Right renal pelvis (tissue), 4 donors: ENCODE results near the gene PPP6R2. TPM values are rescaled to one million over a fixed set of nuclear protein-coding genes. Genes with fewer than 3 reads are reported as not detected.
A peak's percentile ranks its signal among the peaks of the same experiment; 100 is the strongest.
"Not testable (repeated sequence)": the region's sequence is repeated elsewhere in the genome, so short reads cannot be mapped to it uniquely, and the experiment has no call there.

Experiments used
- DNase-seq, 4 donors: peaks; one replicate each; pipeline ENCODE4 v3.0.0-alpha.2; 2013; ENCODE audit warnings: low read depth in 4 of 4, low spot score in 3 of 4, missing footprints in 1 of 4
- polyA plus RNA-seq, 4 donors: library from polyadenylated mRNA; unstranded; fragments of 120-200 nt; gene quantifications; one replicate each; pipeline ENCODE4 v1.2.1, GENCODE V29; 2013; ENCODE audit not compliant: insufficient read length in 4 of 4

PPP6R2 gene
- polyA plus RNA-seq, 4 donors, result 35.9 to 46.0 (median 40.3) TPM

DNA sequence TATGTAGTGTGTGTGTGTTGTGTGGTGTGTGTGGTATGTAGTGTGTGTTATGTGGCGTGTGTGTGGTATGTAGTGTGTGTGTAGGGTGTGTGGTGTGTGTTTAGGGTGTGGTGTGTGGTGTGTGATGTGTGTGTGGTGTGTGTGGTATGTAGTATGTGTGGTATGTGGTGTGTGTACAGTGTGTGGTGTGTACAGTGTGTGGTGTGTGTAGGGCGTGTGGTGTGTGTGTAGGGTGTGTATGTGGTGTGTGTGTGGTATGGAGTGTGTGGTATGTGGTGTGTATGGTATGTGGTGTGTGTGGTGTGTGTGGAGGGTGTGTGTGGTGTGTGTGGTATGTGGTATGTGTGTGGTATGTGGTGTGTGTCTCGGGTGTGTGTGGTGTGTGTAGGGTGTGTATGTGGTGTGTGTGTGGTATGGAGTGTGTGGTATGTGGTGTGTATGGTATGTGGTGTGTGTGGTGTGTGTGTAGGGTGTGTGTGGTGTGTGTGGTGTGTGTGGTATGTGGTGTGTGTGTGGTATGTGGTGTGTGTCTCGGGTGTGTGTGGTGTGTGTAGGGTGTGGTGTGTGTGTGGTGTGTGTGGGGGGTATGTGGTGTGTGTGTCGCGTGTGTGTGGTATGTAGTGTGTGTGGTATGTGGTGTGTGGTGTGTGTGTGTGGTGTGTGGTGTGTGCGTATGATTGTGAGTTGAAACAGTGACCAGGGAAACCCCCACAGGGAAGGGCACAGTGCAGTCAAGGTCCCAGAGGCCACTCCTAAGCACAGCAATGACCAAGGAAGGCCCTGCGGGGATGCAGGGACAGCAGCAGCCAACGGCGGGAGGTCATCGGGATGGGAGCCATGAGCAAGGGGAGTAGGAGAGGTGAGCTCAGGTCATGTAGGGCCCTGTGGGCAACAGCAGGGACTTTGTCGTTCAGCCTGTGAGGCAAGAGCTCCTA lies 2.9 kb upstream of the PPP6R2 start:
- no peak for DNase-seq

DNA sequence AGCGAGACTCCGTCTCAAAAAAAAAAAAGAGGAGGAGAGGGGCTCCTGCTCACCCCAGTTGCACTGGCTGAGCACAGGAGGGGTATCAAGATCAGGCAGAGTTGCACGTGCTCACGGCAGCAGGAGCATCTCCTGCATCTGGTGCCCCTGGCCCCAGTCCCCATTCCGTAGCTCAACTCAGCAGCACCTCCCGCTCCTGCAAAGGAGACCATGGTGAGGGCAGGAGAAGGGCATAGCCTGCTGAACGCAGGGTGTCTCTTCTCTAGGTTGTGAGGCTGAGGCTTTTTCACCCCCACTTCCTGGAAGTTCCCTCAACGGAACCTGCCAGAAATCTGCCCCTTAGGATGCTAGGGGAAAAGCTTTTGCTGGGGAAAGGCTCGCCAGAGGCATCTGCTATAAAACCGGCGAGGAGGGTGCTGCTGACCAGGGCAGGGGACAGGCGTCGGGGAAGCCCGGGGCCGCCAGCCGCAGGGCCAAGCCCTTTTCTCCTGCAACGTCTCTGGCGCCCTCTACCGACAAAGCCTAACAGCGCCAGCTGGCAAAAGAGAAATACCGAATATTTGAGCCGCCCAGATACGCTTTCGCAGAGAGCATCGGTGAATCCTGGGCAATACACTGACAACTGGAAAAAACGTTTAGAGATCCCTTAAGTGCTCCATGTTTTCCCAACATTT lies 1.0 kb upstream of the PPP6R2 start:
- peak; percentile 75 to 83 (median 78) for DNase-seq

DNA sequence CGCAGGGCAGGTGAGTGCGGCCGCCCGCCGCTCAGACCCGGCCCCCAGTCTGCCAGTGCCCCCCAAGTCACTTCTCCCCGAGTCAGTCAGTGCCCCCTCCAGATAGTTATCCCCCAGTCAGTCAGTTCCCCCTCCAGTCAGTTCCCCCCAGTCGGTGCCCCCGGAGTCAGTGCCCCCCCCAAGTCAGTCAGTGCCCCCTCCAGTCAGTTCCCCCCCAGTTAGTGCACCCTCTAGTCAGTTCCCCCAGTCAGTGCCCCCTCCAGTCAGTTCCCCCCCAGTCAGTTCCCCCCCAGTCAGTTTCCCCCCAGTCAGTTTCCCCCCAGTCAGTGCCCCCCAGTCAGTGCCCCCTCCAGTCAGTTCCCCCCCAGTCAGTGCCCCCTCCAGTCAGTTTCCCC lies 411 bp downstream of the PPP6R2 start:
- DNase-seq, result no peak

DNA sequence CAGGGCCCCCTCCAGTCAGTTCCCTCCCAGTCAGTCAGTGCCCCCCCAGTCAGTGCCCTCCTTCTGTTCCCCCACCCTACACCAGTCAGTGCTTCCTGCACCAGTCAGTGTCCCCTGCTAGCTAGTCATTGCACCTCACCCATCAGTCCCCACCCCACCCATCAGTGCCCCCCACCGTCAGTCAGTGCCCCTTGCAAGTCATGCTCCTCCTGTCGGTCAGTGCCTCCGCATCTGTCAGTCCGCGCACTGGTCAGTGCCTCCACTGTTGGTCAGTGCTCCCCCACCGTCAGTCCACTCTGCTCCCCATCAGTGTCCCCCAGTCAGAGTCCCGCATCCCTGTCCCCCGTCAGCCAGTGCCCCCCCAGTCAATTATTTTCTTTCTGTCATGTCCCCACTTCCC lies 3.3 kb downstream of the PPP6R2 start:
- DNase-seq, result no peak

DNA sequence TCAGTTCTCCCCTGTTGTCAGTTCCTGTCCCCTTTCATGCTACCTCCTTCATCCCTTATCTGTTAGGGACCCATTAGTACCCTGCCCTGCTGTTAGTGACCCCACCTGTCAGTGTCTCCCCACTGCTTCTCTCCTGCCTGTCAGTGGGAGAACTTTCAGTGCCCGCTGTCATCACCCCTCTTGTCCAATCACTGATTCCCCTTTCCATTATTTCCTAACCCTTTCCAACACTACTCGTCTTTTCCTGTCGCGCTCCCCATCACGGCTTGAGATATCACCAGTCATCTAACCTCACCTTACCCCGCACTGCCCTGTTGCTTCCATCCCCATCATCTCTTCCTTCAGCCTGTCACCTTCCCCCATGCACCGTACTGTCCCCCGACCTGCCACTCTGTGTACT lies 4.0 kb downstream of the PPP6R2 start:
- no peak for DNase-seq

DNA sequence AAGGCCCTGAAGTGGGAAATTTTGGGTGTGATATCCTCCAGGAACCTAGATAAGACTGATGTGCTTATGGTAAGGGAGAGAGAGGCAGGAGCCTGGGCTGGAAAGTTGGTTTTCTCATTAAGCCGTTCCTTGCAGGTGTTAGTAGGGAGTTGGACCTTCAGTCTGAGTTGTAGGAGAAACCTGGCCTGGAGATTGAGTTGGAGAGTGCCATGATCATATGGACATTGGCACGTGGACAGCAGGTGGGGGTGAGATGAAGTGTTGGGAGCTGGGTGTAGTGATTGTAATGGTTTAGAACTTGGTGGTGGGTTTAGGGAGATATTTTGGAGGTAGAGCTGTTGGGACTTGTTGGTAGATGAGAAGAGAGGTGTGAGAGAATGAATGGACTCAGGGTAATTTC lies 4.9 kb downstream of the PPP6R2 start:
- DNase-seq, result no peak

DNA sequence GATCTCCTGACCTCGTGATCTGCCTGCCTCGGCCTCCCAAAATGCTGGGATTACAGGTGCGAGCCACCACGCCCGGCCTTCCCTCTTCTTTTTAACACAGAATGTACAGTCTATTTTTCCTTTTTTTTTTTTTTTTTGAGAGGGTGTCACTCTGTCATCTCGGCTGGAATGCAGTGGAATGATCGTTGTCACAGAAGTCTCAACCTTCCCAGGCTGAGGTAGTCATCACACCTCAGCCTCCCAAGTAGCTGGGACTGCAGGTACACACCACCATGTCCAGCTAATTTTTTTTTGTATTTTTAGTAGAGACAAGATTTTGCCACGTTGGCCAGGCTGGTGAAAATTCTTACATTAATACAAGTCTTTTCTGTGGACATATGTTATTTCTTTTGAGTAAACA lies 13.1 kb downstream of the PPP6R2 start:
- DNase-seq, result no peak

DNA sequence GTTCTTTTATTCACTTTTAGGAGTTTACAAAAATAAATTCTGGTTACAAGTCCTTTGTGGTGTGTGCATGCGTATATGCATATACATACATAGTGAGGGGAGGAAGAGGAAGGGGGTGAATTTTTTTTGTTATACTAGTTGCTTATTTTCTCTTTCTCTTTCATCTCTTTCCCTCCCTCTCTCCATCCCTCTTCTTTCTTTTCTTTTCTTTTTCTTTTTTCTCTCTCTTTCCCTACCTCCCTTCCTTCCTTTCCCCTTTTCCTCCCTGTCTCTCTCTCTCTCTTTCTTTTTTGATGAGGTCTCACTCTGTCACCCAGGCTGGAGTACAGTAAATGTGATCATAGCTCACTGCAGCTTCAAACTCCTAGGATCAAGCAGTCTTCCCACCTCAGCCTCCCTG lies 14.1 kb downstream of the PPP6R2 start:
- no peak for DNase-seq

DNA sequence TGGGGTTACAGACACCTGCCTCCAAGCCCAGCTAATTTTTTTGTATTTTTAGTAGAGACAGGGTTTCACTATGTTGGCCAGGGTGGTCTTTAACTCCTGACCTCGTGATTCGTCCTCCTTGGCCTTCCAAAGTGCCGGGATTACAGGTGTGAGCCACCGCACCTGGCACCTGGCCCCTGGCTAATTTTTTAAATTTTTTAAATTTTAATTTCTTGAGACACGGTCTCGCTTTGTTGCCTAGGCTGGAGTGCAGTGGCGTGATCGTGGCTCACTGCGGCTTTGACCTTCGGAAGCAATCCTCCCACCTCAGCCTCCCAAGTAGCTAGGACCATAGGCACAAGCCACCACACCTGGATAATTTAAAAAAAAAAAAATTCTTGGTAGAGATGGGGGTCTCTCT lies 14.6 kb downstream of the PPP6R2 start:
- no peak for DNase-seq

DNA sequence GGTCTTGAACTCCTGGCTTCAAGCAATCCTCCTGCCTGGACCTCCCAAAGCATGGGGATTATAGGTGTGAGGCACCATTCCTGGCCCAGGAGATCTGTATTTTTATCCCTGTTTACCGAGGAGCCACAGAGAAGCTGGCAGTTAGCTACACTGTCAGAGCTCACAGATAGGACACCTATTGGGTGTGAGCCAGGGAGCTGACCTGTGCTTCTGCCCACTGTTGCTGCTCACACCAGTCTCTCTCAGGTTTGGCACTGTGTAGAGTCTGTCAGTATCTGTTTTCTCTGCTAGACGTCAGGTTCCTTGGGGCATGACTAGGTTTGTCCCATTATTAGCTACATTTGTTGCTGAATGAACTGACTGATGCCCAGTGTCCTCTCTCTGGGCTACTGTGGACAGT lies 17.5 kb downstream of the PPP6R2 start:
- DNase-seq, result no peak

DNA sequence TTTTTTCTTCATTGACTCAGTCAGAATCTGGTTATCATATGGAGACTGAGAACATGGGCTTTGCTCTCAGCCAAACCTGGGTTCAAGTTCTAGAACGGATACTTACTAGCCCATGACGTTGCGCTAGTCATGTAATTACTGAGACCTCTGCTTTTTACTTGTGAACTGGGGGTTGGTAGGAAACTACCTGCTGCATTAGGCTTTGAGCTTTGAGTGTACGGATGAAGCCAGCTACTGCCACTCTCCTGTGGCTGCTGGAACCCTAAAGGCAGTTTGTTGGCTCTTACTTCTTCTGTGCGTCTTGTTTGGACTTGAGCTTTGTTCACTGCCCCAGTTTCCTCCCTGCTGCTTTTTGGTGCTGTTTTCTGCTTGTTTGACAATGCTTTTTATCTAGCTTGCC lies 18.1 kb downstream of the PPP6R2 start:
- no peak for DNase-seq

DNA sequence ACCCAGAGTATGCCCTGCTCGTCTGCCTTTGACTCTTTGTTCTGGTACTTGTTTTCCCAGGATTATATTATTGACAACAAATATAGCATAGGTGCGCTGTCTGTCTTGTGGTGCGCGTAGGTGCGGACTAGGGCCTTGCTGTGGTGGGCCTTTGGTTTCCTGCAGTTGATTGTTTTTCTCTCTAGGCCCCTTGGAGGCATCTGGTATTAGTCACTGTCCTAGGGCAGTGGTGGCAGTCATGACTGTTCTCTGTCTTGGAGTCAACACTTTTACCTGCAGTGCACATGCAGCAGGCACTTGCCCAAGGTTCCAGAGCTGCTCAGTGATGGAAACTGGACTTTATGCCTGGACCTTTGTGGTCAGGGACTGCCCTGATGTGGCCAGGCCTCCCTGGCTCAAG lies 18.6 kb downstream of the PPP6R2 start:
- no peak for DNase-seq

DNA sequence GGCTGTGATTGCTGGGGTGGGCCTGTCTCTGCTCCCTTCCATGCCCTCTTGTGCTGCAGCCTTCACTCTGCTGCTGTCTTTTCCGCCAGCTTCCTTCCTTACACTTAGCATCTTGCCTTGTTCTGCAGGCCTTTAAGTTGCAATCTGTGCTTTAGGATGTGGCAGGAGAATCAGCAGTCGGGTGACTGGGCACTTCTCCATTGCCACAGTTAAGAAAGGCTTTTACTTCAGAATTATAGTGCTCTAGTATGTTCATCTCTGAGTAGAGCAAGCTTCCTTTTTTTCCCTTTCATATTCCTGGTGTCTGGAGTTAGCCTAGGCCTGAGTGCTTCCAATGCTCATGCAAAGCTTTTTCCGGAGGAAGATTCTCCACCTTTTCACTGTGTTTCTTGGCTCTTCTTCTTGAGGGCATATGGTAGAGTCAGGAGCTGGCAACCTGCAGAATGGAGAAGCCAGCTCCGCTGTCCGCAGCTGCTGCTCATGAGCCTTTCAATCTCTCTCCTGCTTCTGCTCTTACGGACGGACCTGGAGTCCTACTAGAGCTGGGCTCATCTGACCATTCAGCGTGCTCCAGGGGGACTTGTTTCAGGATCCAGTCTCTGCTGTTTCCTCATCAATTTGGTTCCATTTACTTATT lies 20.2 kb downstream of the PPP6R2 start:
- no peak for DNase-seq

DNA sequence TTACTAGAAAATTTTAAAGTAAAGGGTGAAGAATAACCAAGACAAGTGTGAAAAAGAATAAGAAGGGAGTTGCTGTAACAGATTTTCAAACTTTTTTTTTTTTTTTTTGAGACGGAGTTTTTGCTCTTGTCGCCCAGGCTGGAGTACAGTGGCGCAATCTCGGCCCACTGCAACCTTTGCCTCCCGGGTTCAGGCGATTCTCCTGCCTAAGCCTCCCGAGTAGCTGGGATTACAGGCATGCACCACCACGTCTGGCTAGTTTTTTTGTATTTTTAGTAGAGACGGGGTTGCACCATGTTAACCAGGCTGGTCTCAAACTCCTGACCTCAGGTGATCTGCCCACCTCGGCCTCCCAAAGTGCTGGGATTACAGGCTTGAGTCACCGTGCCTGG lies 20.7 kb downstream of the PPP6R2 start:
- DNase-seq, result not testable (repeated sequence)

DNA sequence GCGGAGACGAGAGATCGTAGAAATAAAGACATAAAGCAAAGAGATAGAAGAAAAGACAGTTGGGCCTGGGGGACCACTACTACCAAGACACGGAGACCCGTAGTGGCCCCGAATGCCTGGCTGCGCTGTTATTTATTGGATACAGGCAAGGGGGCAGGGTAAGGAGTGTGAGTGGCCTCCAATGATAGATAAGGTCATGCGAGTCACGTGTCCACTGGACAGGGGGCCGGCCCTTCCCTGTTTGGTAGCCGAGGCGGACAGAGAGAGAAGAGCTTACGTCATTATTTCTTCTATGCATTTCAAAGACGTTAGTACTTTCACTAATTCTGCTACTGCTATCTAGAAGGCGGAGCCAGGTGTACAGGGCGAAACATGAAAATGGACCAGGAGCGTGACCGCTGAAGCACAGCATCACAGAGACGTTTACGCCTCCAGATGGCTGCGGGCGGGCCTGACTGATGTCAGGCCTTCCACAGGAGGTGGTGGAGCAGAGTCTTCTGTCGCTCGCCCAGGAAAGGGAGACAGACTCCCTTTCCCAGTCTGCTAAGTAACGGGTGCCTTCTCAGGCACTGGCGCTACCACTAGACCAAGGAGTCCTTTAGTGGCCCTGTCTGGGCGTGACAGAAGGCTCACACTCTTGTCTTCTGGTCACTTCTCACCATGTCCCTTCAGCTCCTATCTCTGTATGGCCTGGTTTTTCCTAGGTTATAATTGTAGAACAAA lies 24.8 kb downstream of the PPP6R2 start:
- no peak for DNase-seq

DNA sequence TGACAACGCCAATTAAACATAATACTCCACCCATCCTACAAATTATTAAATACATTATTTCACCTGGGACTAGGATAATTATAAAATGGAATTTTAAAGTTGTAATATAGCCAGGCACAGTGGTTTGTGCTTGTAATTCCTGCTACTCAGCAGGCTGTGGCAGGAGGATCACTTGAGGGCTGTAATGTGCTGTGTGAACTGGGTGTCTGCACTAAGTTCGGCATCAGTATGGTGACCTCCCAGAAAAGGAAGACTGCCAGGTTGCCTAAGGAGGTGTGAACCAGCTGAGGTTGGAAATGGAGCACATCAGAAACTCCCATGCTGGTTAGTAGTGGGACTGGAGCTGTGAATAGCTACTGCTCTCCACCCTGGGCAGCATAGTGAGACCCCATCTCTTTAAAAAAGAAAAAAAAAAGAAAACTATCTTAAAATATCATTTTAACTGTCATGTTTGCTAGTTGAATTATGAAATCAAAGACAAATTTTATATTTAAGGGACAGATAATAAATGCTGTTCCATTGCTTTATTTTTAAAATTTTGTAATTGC lies 28.0 kb downstream of the PPP6R2 start:
- no peak for DNase-seq

DNA sequence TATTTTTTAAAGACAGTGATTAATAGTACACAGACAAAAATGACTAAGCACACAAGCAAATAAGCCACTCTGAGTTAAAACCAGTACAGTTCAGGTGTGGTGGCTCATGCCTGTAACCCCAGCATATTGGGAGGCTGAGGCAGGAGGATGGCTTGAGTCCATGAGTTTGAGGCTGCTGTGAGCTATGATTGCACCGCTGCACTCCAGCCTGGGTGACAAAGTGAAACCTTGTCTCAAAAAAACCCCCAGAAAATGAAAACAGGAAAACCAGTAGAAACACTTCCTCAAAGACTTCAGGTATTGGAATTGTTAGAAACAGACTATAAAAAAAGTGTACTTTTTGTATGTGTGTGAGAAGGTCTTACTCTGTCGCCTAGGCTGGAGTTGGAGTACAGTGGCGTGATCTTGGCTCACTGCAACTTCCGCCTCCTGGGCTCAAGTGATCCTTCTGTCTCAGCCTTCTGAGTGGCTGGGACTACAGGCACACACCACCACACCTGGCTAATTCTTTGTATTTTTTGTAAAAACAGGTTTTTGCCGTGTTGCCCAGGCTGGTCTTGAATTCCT lies 33.0 kb downstream of the PPP6R2 start:
- no peak for DNase-seq

DNA sequence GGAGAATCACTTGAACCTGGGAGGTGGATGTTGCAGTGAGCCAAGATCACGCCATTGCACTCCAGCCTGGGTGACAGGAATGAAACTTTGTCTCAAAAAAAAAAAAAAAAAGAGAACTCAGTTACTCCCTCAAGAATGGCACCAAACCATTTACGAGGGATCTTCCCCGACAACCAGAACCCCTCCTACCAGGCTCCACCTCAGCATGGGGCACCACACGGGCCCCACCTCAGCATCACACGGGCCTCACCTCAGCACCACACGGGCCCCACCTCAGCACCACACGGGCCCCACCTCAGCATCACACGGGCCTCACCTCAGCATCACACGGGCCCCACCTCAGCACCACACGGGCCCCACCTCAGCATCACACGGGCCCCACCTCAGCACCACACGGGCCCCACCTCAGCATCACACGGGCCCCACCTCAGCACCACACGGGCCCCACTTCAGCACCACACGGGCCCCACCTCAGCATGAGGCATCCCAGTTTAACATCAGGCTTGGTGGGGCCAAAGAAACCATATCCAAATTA lies 38.0 kb downstream of the PPP6R2 start:
- DNase-seq, result not testable (repeated sequence)

DNA sequence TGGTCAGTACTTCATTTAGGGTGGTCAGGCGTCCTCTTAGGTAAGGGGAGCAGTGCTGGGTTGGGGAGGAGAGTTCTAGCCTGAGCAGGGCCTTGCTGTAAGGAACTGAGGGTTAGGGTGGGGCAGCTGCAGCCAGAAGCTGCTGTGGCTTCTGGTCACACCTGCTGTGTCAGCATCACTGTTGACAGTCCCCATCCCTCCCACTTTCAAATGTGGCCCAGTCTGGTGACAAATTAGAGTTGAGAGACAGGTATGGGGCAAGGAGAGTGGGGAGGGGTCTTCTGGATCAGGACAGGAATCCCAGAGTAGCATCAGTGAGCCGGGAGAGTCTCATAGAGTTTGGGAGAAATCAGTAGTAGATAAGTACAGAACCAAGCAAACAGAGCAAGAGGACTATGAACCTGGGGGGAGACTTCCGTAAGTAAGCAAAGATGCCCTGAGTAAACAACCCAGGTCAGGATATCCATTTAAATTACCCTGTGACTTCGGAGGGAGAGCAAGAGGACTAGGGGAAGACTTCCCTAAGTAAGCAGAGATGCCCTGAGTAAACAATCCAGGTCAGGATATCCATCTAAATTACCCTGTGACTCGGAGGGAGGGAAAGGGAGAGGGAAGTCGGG lies 53.7 kb downstream of the PPP6R2 start:
- DNase-seq, result no peak
